K562 (cell line): ENCODE data around the gene KMT2D. TPM values are rescaled to one million over a fixed set of nuclear protein-coding genes. Genes with fewer than 3 reads are reported as not detected.

ENCODE experiments used
- ARID1B ChIP-seq: fragments of 450-650 bp; IDR thresholded peaks from 2 replicates; pipeline ENCODE4 v1.6.1; 2016; ENCODE audit warnings: antibody characterized with exemption, mild to moderate bottlenecking, inconsistent platforms
- GMEB1 ChIP-seq: fragments of 250-450 bp; sonication (Bioruptor Pico); IDR thresholded peaks from 2 replicates; pipeline ENCODE4 v1.4.0; 2020; ENCODE audit warnings: mild to moderate bottlenecking
- HLTF ChIP-seq: fragments of 450-650 bp; IDR thresholded peaks from 2 replicates; pipeline ENCODE4 v1.6.1; 2016
- KLF10 ChIP-seq: fragments of 250-450 bp; sonication (Bioruptor Pico); IDR thresholded peaks from 2 replicates; pipeline ENCODE4 v1.6.1; 2021; ENCODE audit warnings: matching md5 sums
- MED1 ChIP-seq: sonication (generic); formaldehyde crosslinking; IDR thresholded peaks from 2 replicates; pipeline ENCODE4 v1.8.1; 2023; ENCODE audit warnings: missing genetic modification reagents, borderline replicate concordance
- TRIM24 ChIP-seq, 2 experiments: fragments of 450-650 bp; IDR thresholded peaks; 2 replicates each; pipeline ENCODE4 v1.6.1; 2016
- ZKSCAN1 ChIP-seq: fragments of 150-350 bp; IDR thresholded peaks from 2 replicates; pipeline ENCODE4 v1.6.1; 2016; ENCODE audit warnings: low read depth, low read length
- polyA plus RNA-seq, 8 experiments: library from polyadenylated mRNA; depleted of rRNA in 4 of 8; stranded (reverse) in 5 of 8; unstranded in 3 of 8; fragments of >200 nt; fragmentation: Nextera tagmentation in 2 of 8; fragmentation: Illumina TruSeq in 1 of 8; extraction: Ambion mirVana in 2 of 8; extraction: Trizol in 1 of 8; gene quantifications; 2 replicates each; pipeline versions ENCODE4 v1.2.1 to v1.2.3, GENCODE V29; 2011 to 2014; ENCODE audit warnings: inconsistent platforms in 1 of 8, missing spikeins in 1 of 8
- total RNA-seq, 7 experiments: library from RNA; depleted of rRNA in 6 of 7; stranded (reverse); fragments of >200 nt in 6 of 7; fragmentation: Illumina TruSeq in 2 of 7; extraction: Trizol in 2 of 7; gene quantifications; 2 replicates each; pipeline versions ENCODE4 v1.2.1 to v1.2.3, GENCODE V29; 2011 to 2021; ENCODE audit warnings: low replicate concordance in 1 of 7
- TF ChIP-seq, protein P1 (sequence below): fragments of 250-450 bp; sonication (Bioruptor Pico); IDR thresholded peaks from 2 replicates; pipeline ENCODE4 v1.5.0; 2020; ENCODE audit warnings: mild to moderate bottlenecking, borderline replicate concordance
- TF ChIP-seq, protein P2 (sequence below): sonication (generic); formaldehyde crosslinking; IDR thresholded peaks from 2 replicates; pipeline ENCODE4 v1.8.0; 2022; ENCODE audit warnings: mild to moderate bottlenecking, missing genetic modification reagents, borderline replicate concordance
- TF ChIP-seq, protein P3 (sequence below): fragments of 250-450 bp; sonication (Bioruptor Pico); IDR thresholded peaks from 2 replicates; pipeline ENCODE4 v1.8.0; 2022; ENCODE audit warnings: inconsistent platforms, mild to moderate bottlenecking, moderate library complexity, borderline replicate concordance

The KMT2D gene
- total and polyA plus RNA-seq, 9 of the 15 experiments (the other 6 are each of a cell fraction or from before 2014, with no cell fraction given): 0.22 to 93.7 (median 13.7) TPM

DNA sequence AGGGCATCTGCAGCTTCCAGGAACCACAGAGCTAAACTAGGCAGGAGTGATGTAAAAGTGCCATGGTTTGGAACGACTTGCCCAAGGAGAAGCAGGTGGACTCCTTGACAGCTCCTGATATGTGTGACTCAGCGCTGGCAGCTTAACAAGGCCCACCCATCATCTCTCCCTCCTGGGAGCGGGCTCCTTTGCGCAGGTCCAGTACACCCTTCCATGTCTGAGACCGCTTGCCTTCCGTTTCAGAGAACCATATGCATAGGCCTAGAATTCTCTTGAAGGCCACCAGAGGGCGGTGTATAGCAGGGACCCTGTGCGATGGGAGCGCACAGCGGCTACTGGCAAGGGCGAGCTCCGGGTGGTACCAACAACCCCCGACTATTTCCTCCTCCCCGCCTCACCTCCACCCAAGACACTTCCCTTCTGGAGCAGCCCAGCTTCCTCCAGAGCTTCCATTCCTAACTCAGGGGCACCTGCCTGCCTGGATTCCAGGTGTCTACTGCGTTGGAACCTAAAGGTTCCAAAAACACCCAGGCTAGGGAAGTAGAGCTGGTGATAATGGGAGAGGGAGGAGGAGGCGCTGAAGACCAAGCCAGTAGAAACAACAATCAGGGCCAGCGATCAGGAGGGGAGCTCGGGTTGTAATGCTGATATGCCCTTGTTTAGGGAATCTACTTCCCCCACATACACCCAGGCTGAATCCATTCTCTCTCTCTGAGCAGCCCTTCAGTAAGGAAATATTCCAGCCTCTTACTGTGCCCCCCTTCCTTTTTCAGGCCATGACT is 27.7 kb upstream of the KMT2D start (continued):
- no peak for TF ChIP-seq GMEB1 (CRISPR knock-in tag)
- TF ChIP-seq, protein P1, sequence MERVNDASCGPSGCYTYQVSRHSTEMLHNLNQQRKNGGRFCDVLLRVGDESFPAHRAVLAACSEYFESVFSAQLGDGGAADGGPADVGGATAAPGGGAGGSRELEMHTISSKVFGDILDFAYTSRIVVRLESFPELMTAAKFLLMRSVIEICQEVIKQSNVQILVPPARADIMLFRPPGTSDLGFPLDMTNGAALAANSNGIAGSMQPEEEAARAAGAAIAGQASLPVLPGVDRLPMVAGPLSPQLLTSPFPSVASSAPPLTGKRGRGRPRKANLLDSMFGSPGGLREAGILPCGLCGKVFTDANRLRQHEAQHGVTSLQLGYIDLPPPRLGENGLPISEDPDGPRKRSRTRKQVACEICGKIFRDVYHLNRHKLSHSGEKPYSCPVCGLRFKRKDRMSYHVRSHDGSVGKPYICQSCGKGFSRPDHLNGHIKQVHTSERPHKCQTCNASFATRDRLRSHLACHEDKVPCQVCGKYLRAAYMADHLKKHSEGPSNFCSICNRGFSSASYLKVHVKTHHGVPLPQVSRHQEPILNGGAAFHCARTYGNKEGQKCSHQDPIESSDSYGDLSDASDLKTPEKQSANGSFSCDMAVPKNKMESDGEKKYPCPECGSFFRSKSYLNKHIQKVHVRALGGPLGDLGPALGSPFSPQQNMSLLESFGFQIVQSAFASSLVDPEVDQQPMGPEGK (CRISPR knock-in tag): no peak
- TF ChIP-seq KLF10 (CRISPR knock-in tag): no peak
- TF ChIP-seq HLTF: no peak
- peak in 1 of 2 experiments; percentile 53; a peak in 2 of 4 replicates for TF ChIP-seq TRIM24 (IDR thresholded peaks at IDR 0.05)
- TF ChIP-seq ARID1B: peak; percentile 34; the same call in 1 of the 2 replicates
- TF ChIP-seq MED1 (CRISPR knock-in tag): no peak
- 0 out of 2 replicates have a peak, but pooled peaks have one; percentile 9 for TF ChIP-seq ZKSCAN1
- TF ChIP-seq, protein P2, sequence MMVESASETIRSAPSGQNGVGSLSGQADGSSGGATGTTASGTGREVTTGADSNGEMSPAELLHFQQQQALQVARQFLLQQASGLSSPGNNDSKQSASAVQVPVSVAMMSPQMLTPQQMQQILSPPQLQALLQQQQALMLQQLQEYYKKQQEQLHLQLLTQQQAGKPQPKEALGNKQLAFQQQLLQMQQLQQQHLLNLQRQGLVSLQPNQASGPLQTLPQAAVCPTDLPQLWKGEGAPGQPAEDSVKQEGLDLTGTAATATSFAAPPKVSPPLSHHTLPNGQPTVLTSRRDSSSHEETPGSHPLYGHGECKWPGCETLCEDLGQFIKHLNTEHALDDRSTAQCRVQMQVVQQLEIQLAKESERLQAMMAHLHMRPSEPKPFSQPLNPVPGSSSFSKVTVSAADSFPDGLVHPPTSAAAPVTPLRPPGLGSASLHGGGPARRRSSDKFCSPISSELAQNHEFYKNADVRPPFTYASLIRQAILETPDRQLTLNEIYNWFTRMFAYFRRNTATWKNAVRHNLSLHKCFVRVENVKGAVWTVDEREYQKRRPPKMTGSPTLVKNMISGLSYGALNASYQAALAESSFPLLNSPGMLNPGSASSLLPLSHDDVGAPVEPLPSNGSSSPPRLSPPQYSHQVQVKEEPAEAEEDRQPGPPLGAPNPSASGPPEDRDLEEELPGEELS (CRISPR knock-in tag): no peak
- TF ChIP-seq, protein P3, sequence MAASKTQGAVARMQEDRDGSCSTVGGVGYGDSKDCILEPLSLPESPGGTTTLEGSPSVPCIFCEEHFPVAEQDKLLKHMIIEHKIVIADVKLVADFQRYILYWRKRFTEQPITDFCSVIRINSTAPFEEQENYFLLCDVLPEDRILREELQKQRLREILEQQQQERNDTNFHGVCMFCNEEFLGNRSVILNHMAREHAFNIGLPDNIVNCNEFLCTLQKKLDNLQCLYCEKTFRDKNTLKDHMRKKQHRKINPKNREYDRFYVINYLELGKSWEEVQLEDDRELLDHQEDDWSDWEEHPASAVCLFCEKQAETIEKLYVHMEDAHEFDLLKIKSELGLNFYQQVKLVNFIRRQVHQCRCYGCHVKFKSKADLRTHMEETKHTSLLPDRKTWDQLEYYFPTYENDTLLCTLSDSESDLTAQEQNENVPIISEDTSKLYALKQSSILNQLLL: no peak
